A673 (cell line): ENCODE measurements around the gene NXPE4.

ENCODE experiments used
- EZH2 ChIP-seq: fragments of 200-600 bp; sonication (generic); IDR thresholded peaks from 2 replicates; pipeline ENCODE4 v1.6.1; 2017; ENCODE audit warnings: borderline replicate concordance, low read depth, mild to moderate bottlenecking, mixed read lengths, antibody characterized with exemption, low read length; ENCODE audit not compliant: poor library complexity, severe bottlenecking
- TF ChIP-seq, protein P1 (sequence below): fragments of 300-800, 200-600 bp; sonication (generic); conservative IDR thresholded peaks from 2 replicates; pipeline ENCODE4 v1.5.1; 2017; ENCODE audit warnings: low read depth, mild to moderate bottlenecking, antibody characterized with exemption, low read length, moderate library complexity, mixed read lengths

DNA sequence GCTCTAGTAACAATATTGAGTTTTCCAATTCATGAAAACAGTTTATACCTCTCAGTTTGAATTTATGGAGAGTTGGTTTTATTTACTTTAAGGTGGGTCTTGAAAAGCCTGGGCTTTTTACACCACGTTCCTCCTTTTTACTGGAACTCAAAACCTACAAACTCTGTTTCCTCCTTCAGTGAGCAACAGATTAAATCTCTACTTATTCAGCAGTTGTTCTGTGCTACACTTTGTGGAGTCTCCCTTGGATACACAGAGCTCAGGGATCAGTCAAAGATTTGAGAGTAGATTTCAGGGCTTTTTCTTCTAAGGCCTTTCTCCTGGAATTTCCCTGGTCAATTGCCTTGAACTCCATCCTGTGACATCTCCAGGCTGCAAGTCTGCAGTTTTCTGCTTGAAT, 39.5 kb downstream of the NXPE4 start:
- TF ChIP-seq, protein P1, sequence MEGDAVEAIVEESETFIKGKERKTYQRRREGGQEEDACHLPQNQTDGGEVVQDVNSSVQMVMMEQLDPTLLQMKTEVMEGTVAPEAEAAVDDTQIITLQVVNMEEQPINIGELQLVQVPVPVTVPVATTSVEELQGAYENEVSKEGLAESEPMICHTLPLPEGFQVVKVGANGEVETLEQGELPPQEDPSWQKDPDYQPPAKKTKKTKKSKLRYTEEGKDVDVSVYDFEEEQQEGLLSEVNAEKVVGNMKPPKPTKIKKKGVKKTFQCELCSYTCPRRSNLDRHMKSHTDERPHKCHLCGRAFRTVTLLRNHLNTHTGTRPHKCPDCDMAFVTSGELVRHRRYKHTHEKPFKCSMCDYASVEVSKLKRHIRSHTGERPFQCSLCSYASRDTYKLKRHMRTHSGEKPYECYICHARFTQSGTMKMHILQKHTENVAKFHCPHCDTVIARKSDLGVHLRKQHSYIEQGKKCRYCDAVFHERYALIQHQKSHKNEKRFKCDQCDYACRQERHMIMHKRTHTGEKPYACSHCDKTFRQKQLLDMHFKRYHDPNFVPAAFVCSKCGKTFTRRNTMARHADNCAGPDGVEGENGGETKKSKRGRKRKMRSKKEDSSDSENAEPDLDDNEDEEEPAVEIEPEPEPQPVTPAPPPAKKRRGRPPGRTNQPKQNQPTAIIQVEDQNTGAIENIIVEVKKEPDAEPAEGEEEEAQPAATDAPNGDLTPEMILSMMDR: no peak
- no peak for TF ChIP-seq EZH2
